OCI-LY7 (cell line): ENCODE measurements around the gene PEX11G.

Source experiments
- CTCF ChIP-seq: fragments of 200-600 bp; sonication (generic); conservative IDR thresholded peaks from 2 replicates; pipeline ENCODE4 v1.5.1; 2014; ENCODE audit warnings: mild to moderate bottlenecking, antibody characterized with exemption, low read length, moderate library complexity, mixed read lengths
- EZH2phosphoT487 ChIP-seq: fragments of 200-600 bp; sonication (generic); IDR thresholded peaks from 2 replicates; pipeline ENCODE4 v1.6.1; 2018; ENCODE audit warnings: low read depth, borderline replicate concordance, mild to moderate bottlenecking, mixed run types, antibody characterized with exemption, low read length, moderate library complexity, mixed read lengths

- TF ChIP-seq CTCF (no peak), EZH2phosphoT487 (no peak)
Measured at GRCh38 chr19:7460562-7460966, 28.3 kb downstream of the PEX11G start.
